Measurements from ENCODE around the gene ADAMTS16.

Gene ADAMTS16

DNA sequence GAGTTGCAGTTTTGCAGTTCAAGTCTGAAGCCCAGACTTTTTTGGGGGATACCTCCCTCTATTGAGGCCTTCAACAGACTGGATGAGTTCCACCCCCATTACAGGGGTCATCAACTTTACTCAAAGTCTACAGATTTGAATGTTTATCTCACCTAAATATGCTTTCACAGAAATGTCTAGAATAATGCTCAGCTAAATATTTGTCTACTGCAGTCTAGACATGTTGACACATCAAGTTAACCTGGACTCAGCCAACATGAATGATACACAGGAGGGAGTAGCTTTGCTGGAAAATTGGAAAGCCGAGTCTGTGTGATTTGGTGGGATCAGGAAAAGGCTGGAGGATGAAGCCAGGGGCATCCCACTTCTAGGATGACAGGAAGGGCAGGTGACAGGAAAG, 154.3 kb downstream of the ADAMTS16 start:
- Histone ChIP-seq H2BK12ac (ENCODE audit: low read length in 2 of 2) (no peak overlapping the region), H2BK5ac (ENCODE audit: low read depth, low read length, poor library complexity, severe bottlenecking) (no peak overlapping the region), H3K9ac (ENCODE audit: low read length) (no peak overlapping the region), H2BK120ac (ENCODE audit: low read depth, low read length) (no peak overlapping the region), H3K9me3 (ENCODE audit: control insufficient read depth, low read length) (peaks cover 3% of the 10 kb centered on the region), H3K4me1 (ENCODE audit: control insufficient read depth, insufficient read depth, low read depth, low read length) (peaks cover 3% of the 10 kb centered on the region), H2AFZ (ENCODE audit: low read depth, low read length) (no peak overlapping the region), H3K27me3 (ENCODE audit: control insufficient read depth in 1 of 2, insufficient read depth in 1 of 2, low read length in 2 of 2) (peaks cover 0 to 14% of the 10 kb centered on the region in 2 experiments), H3K23ac (ENCODE audit: low read length in 2 of 2) (no peak overlapping the region), H3K36me3 (ENCODE audit: control insufficient read depth in 1 of 2, insufficient read depth in 2 of 2, low read depth in 1 of 2, low read length in 2 of 2) (no peaks in the 10 kb centered on the region), H4K91ac (ENCODE audit: low read length) (no peak overlapping the region), H3K18ac (ENCODE audit: low read depth in 1 of 2, low read length in 2 of 2) (no peak overlapping the region), H3K4me2 (ENCODE audit: low read length, poor library complexity, severe bottlenecking) (no peak overlapping the region), H2AK5ac (ENCODE audit: low read length, severe bottlenecking) (no peak overlapping the region), H3K14ac (ENCODE audit: low read length in 2 of 2) (no peak overlapping the region), H3K4ac (ENCODE audit: low read depth in 1 of 2, low read length in 2 of 2) (no peak overlapping the region), H4K8ac (ENCODE audit: low read length) (no peak overlapping the region), H3K79me1 (replicated peaks; ENCODE audit: low read length, poor library complexity, severe bottlenecking) (no peaks in the 10 kb centered on the region), H3K27ac (ENCODE audit: low read length, poor library complexity, severe bottlenecking) (no peak overlapping the region), H3K4me3 (ENCODE audit: insufficient read depth in 1 of 2, low read depth in 1 of 2, low read length in 2 of 2) (no peak overlapping the region), H2BK15ac (ENCODE audit: low read depth, poor library complexity, severe bottlenecking) (no peak overlapping the region)
- no peak for DNase-seq
- WGBS = 72% methylated on average over 1 of the region's 1 CpG

DNA sequence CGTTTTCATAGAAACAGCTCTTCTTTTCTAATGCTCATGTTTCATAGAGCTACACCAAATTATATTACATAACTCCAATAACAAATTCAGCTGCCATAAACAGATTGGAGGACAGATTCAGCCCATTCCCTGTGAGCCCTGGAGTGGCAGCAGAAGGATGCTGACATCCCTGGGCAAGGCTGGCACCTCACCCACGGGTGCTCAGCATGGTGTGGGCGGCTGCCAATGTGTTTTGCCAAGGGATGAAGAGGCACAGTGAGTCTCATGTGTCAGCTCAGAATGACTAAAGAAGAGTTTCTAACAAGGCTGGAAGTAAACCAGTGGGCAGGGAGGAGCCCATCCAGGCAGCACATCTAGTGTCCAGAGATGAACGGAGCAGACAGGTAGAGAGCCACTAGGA, 155.2 kb downstream of the ADAMTS16 start:
- Histone ChIP-seq H2AFZ (ENCODE audit: low read depth, low read length) (no peak overlapping the region), H3K27me3 (ENCODE audit: control insufficient read depth in 1 of 2, insufficient read depth in 1 of 2, low read length in 2 of 2) (peaks cover 0 to 14% of the 10 kb centered on the region in 2 experiments), H3K23ac (ENCODE audit: low read length in 2 of 2) (no peak overlapping the region), H3K4me1 (ENCODE audit: control insufficient read depth, insufficient read depth, low read depth, low read length) (peaks cover 3% of the 10 kb centered on the region), H3K79me1 (replicated peaks; ENCODE audit: low read length, poor library complexity, severe bottlenecking) (no peaks in the 10 kb centered on the region), H3K4me2 (ENCODE audit: low read length, poor library complexity, severe bottlenecking) (no peak overlapping the region), H3K9ac (ENCODE audit: low read length) (no peak overlapping the region), H3K14ac (ENCODE audit: low read length in 2 of 2) (no peak overlapping the region), H3K9me3 (ENCODE audit: control insufficient read depth, low read length) (peaks cover 3% of the 10 kb centered on the region), H3K27ac (ENCODE audit: low read length, poor library complexity, severe bottlenecking) (no peak overlapping the region), H3K36me3 (ENCODE audit: control insufficient read depth in 1 of 2, insufficient read depth in 2 of 2, low read depth in 1 of 2, low read length in 2 of 2) (no peaks in the 10 kb centered on the region), H3K4me3 (ENCODE audit: insufficient read depth in 1 of 2, low read depth in 1 of 2, low read length in 2 of 2) (no peak overlapping the region), H2BK12ac (ENCODE audit: low read length in 2 of 2) (no peak overlapping the region), H2AK5ac (ENCODE audit: low read length, severe bottlenecking) (no peak overlapping the region), H4K8ac (ENCODE audit: low read length) (no peak overlapping the region), H2BK5ac (ENCODE audit: low read depth, low read length, poor library complexity, severe bottlenecking) (no peak overlapping the region), H4K91ac (ENCODE audit: low read length) (no peak overlapping the region), H3K4ac (ENCODE audit: low read depth in 1 of 2, low read length in 2 of 2) (no peak overlapping the region), H2BK15ac (ENCODE audit: low read depth, poor library complexity, severe bottlenecking) (no peak overlapping the region), H2BK120ac (ENCODE audit: low read depth, low read length) (no peak overlapping the region), H3K18ac (ENCODE audit: low read depth in 1 of 2, low read length in 2 of 2) (no peak overlapping the region)
- WGBS = 72% methylated on average over 4 of the region's 4 CpGs
- DNase-seq = no peak

DNA sequence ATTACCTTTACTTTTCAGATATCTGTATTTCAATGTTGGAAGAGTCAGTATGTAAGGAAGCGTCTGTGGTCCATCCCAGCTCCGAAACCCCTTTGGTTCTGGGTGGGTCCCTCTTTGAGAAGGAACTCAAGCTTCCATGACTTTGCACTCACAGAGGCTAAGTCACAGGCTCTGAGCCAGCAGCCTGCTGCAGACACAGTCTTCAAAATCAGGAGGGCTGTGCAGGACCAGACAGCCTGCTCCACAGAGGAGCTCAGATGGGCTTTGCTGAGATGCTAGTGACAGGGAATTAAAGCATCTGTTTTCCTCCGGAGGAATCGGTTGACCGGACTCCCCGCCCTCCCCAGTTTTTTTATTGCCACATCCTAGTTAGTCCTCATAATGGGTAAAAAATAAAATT, 155.9 kb downstream of the ADAMTS16 start:
- H4K8ac ChIP-seq (ENCODE audit: low read length) = no peak overlapping the region

DNA sequence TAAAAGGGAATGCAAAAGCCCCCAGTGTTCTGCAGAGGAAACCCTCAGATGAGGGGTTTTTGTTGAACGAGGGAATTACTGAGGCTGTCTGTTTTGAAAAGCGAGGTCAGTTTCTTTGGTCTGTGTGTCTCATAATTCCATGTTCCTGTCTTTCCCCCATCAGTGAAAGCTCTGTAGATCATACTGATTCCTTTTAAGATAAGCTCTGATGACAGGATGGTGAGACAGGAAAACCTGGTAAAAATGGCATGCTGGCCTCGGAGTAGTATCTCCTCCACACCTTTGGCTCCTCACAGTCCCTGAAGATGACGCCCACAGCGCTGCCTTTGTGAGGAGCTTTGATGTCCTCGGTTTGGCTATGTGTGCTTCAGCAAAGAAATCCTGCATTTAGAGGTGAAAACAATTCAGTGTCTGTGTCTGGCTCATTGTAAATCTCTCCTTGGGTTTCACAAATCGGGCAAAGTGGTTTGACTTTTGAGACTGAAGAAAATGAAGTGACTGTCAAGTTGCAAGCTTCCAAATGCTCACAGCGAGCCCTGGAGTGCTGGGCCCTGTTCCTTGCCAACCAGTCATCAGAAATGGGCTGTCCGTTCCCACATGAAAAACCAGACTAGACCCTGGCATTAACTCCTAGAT, 157.4 kb downstream of the ADAMTS16 start:
- Histone ChIP-seq H3K23ac (ENCODE audit: low read length in 2 of 2) (no peak overlapping the region), H2BK5ac (ENCODE audit: low read depth, low read length, poor library complexity, severe bottlenecking) (no peak overlapping the region), H3K18ac (ENCODE audit: low read depth in 1 of 2, low read length in 2 of 2) (no peak overlapping the region), H3K9ac (ENCODE audit: low read length) (no peak overlapping the region), H3K36me3 (ENCODE audit: control insufficient read depth in 1 of 2, insufficient read depth in 2 of 2, low read depth in 1 of 2, low read length in 2 of 2) (no peaks in the 10 kb centered on the region), H3K14ac (ENCODE audit: low read length in 2 of 2) (no peak overlapping the region), H2AFZ (ENCODE audit: low read depth, low read length) (no peak overlapping the region), H2BK120ac (ENCODE audit: low read depth, low read length) (no peak overlapping the region), H3K27ac (ENCODE audit: low read length, poor library complexity, severe bottlenecking) (no peak overlapping the region), H2BK12ac (ENCODE audit: low read length in 2 of 2) (no peak overlapping the region), H3K79me1 (replicated peaks; ENCODE audit: low read length, poor library complexity, severe bottlenecking) (no peaks in the 10 kb centered on the region), H3K4me1 (ENCODE audit: control insufficient read depth, insufficient read depth, low read depth, low read length) (no peaks in the 10 kb centered on the region), H4K8ac (ENCODE audit: low read length) (no peak overlapping the region), H3K4me3 (ENCODE audit: insufficient read depth in 1 of 2, low read depth in 1 of 2, low read length in 2 of 2) (no peak overlapping the region), H2BK15ac (ENCODE audit: low read depth, poor library complexity, severe bottlenecking) (no peak overlapping the region), H3K4ac (ENCODE audit: low read depth in 1 of 2, low read length in 2 of 2) (no peak overlapping the region), H2AK5ac (ENCODE audit: low read length, severe bottlenecking) (no peak overlapping the region), H4K91ac (ENCODE audit: low read length) (no peak overlapping the region), H3K4me2 (ENCODE audit: low read length, poor library complexity, severe bottlenecking) (no peak overlapping the region), H3K27me3 (ENCODE audit: control insufficient read depth in 1 of 2, insufficient read depth in 1 of 2, low read length in 2 of 2) (peaks cover 0 to 14% of the 10 kb centered on the region in 2 experiments), H3K9me3 (ENCODE audit: control insufficient read depth, low read length) (peaks cover 9% of the 10 kb centered on the region)
- 73% methylated on average over 9 of the region's 9 CpGs for WGBS
- no peak for DNase-seq

More for the DNA sequence above, 155.9 kb downstream of the ADAMTS16 start:
- no peaks in the 10 kb centered on the region for H3K36me3 ChIP-seq (ENCODE audit: control insufficient read depth in 1 of 2, insufficient read depth in 2 of 2, low read depth in 1 of 2, low read length in 2 of 2)
- H3K9me3 ChIP-seq (ENCODE audit: control insufficient read depth, low read length) = peaks cover 3% of the 10 kb centered on the region
- H3K27me3 ChIP-seq (ENCODE audit: control insufficient read depth in 1 of 2, insufficient read depth in 1 of 2, low read length in 2 of 2) = peaks cover 0 to 14% of the 10 kb centered on the region in 2 experiments
- H3K4me1 ChIP-seq (ENCODE audit: control insufficient read depth, insufficient read depth, low read depth, low read length) = peaks cover 3% of the 10 kb centered on the region
- 94% methylated on average over 2 of the region's 6 CpGs for WGBS
- no peak overlapping the region for H2AFZ ChIP-seq (ENCODE audit: low read depth, low read length)
- H4K91ac ChIP-seq (ENCODE audit: low read length) = no peak overlapping the region
- no peak overlapping the region for H2AK5ac ChIP-seq (ENCODE audit: low read length, severe bottlenecking)
- no peak overlapping the region for H3K18ac ChIP-seq (ENCODE audit: low read depth in 1 of 2, low read length in 2 of 2)
- no peak overlapping the region for H3K27ac ChIP-seq (ENCODE audit: low read length, poor library complexity, severe bottlenecking)
- H3K9ac ChIP-seq (ENCODE audit: low read length) = no peak overlapping the region
- no peak overlapping the region for H3K23ac ChIP-seq (ENCODE audit: low read length in 2 of 2)
- no peak overlapping the region for H3K4me3 ChIP-seq (ENCODE audit: insufficient read depth in 1 of 2, low read depth in 1 of 2, low read length in 2 of 2)
- H3K4ac ChIP-seq (ENCODE audit: low read depth in 1 of 2, low read length in 2 of 2) = no peak overlapping the region
- no peaks in the 10 kb centered on the region for H3K79me1 ChIP-seq (replicated peaks; ENCODE audit: low read length, poor library complexity, severe bottlenecking)
- no peak overlapping the region for H2BK15ac ChIP-seq (ENCODE audit: low read depth, poor library complexity, severe bottlenecking)
- DNase-seq = no peak
- no peak overlapping the region for H2BK12ac ChIP-seq (ENCODE audit: low read length in 2 of 2)
- no peak overlapping the region for H2BK120ac ChIP-seq (ENCODE audit: low read depth, low read length)
- no peak overlapping the region for H3K4me2 ChIP-seq (ENCODE audit: low read length, poor library complexity, severe bottlenecking)
- H3K14ac ChIP-seq (ENCODE audit: low read length in 2 of 2) = no peak overlapping the region
- no peak overlapping the region for H2BK5ac ChIP-seq (ENCODE audit: low read depth, low read length, poor library complexity, severe bottlenecking)

Measured in mesenchymal stem cell (in vitro differentiated cells and primary cell).